ENCODE data around the gene GLYATL1B.

GRCh38 chr11:59069087-59069486 is 17.0 kb upstream of the GLYATL1B start:
- TF ChIP-seq EP300 (conservative IDR thresholded peaks at IDR 0.05; ENCODE audit: poor library complexity, severe bottlenecking): no peak
- no peak for TF ChIP-seq SMC3 (conservative IDR thresholded peaks at IDR 0.05; ENCODE audit: poor library complexity)
- TF ChIP-seq, protein P1, sequence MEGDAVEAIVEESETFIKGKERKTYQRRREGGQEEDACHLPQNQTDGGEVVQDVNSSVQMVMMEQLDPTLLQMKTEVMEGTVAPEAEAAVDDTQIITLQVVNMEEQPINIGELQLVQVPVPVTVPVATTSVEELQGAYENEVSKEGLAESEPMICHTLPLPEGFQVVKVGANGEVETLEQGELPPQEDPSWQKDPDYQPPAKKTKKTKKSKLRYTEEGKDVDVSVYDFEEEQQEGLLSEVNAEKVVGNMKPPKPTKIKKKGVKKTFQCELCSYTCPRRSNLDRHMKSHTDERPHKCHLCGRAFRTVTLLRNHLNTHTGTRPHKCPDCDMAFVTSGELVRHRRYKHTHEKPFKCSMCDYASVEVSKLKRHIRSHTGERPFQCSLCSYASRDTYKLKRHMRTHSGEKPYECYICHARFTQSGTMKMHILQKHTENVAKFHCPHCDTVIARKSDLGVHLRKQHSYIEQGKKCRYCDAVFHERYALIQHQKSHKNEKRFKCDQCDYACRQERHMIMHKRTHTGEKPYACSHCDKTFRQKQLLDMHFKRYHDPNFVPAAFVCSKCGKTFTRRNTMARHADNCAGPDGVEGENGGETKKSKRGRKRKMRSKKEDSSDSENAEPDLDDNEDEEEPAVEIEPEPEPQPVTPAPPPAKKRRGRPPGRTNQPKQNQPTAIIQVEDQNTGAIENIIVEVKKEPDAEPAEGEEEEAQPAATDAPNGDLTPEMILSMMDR (IDR thresholded peaks at IDR 0.05; ENCODE audit: poor library complexity, severe bottlenecking): no peak
- no peak for TF ChIP-seq POLR2AphosphoS5 (IDR thresholded peaks at IDR 0.05)
- TF ChIP-seq RAD21 (conservative IDR thresholded peaks at IDR 0.05): no peak
- no peak for TF ChIP-seq EZH2 (IDR thresholded peaks at IDR 0.05; ENCODE audit: borderline replicate concordance, insufficient read depth, low read length, poor library complexity, severe bottlenecking)
- no peak for TF ChIP-seq MXI1 (conservative IDR thresholded peaks at IDR 0.05; ENCODE audit: poor library complexity, severe bottlenecking)
